Heart left ventricle (tissue), 16 donors: ENCODE measurements around the gene CCDC88A. TPM values are rescaled to one million over a fixed set of nuclear protein-coding genes. Genes with fewer than 3 reads are reported as not detected.

Experiments
- ATAC-seq, 4 donors: fragments of 200-7000 bp; cut with Tn5 transposase; one replicate each; pipeline ENCODE4 v1.9.1; 2020 to 2022; ENCODE audit warnings: moderate library complexity in 4 of 4, mild to moderate bottlenecking in 3 of 4, moderate number of reproducible peaks in 1 of 4
- DNase-seq, 5 donors: peaks; one replicate each; pipeline ENCODE4 v3.0.0-alpha.2; 2020
- H3K27ac ChIP-seq, 12 donors: fragments of 200-600 bp; sonication (generic) in 4 of 12; one replicate each; pipeline versions ENCODE4 v1.5.0 to v1.8.0; 2016 to 2022; ENCODE audit warnings: mild to moderate bottlenecking in 2 of 12
- H3K27me3 ChIP-seq, 9 donors: fragments of 200-600 bp; sonication (generic) in 2 of 9; one replicate each; pipeline versions ENCODE4 v1.5.1 to v1.8.0; 2016 to 2022; ENCODE audit warnings: mild to moderate bottlenecking in 3 of 9
- H3K36me3 ChIP-seq, 9 donors: fragments of 200-600 bp; sonication (generic) in 2 of 9; one replicate each; pipeline versions ENCODE4 v1.5.0 to v1.8.0; 2018 to 2022; ENCODE audit warnings: mild to moderate bottlenecking in 2 of 9
- H3K4me1 ChIP-seq, 12 donors: fragments of 200-600 bp; sonication (generic) in 4 of 12; one replicate each; pipeline versions ENCODE4 v1.5.0 to v1.8.0; 2016 to 2022; ENCODE audit warnings: mild to moderate bottlenecking in 3 of 12
- H3K4me3 ChIP-seq, 12 donors: fragments of 200-600 bp; sonication (generic) in 4 of 12; one replicate each; pipeline versions ENCODE4 v1.5.0 to v1.8.0; 2017 to 2022; ENCODE audit warnings: mild to moderate bottlenecking in 9 of 12, moderate library complexity in 4 of 12
- H3K9me3 ChIP-seq, 12 donors: fragments of 200-600 bp; sonication (generic) in 4 of 12; one replicate each; pipeline versions ENCODE4 v1.5.0 to v1.8.0; 2016 to 2022; ENCODE audit warnings: mild to moderate bottlenecking in 1 of 12
- POLR2A ChIP-seq, 2 donors: fragments of 450-650 bp; IDR thresholded peaks; one replicate each; pipeline ENCODE4 v1.6.1; 2017; ENCODE audit warnings: antibody characterized with exemption in 2 of 2, mild to moderate bottlenecking in 2 of 2, moderate library complexity in 2 of 2
- WGBS, 4 donors: extraction: QIAGEN DNeasy Blood & Tissue Kit in 2 of 4; methylation state at CpG; one replicate each; pipeline versions ENCODE4 v1.1.5 to v1.1.7; 2013 to 2018; 5-methylcytosine and 5-hydroxymethylcytosine counted together
- intact Hi-C, 10 donors: fragments of 100-400 bp; cut with DNase I; formaldehyde crosslinking; loops; one replicate each; pipeline versions ENCODE4 v1.11.1 to v1.14.2; 2022
- polyA plus RNA-seq, 2 donors: library from polyadenylated mRNA; stranded (reverse); fragments of 200-250 nt; gene quantifications; one replicate each; pipeline ENCODE4 v1.2.3, GENCODE V29; 2013
- total RNA-seq, 9 donors: library from RNA; depleted of rRNA in 2 of 9; stranded (reverse); fragments of >200 nt in 2 of 9; fragmentation: NEBNext Ultra II Directional in 3 of 9; extraction: Animal tissue kit (Norgen Biotek cat#: 25700) in 3 of 9; gene quantifications; one replicate each; pipeline versions ENCODE4 v1.1.0 to v1.2.4, GENCODE V29; 2016 to 2023
- TF ChIP-seq, protein P1 (sequence below), 12 donors: fragments of 200-600 bp; sonication (generic) in 4 of 12; IDR thresholded peaks; one replicate each; pipeline versions ENCODE4 v1.5.0 to v1.8.0; 2018 to 2022; ENCODE audit warnings: antibody characterized with exemption in 12 of 12, mild to moderate bottlenecking in 5 of 12
- donor health status: ischemic (EF 13 %, LVEDD 7.1; RV severe dilation, severe dysfunction).
- donor health status: healthy with polysubstance abuse.
- donor health status: DM: no; HTN: yes; CAD: no.
- donor health status: DM: no; HTN: no; CAD: no.
- donor health status: ischemic (EF 25% LVEDD 6.9; RV normal size, moderate dysfunction).
- donor health status: ischemic (EF 25% LVEDD 5.7; RV mildly dilated, moderate dysfunction).
- donor health status: healthy.
- donor health status: DM: yes; HTN: yes; CAD: no.
- donor health status: ischemic (EF 35%, LVEDD 5.7; RV mildly dilated, moderate dysfunction).
- donor health status: nonischemic (EF 11% LVEDD 7.7; RV severe dilation, severe dysfunction).
- donor health status: DM: yes; HTN: yes; CAD: no.
- donor health status: PGD.
- donor health status: ischemic (EF 29% LVEDD 5.4; RV normal size, mild dysfunction).
- donor health status: nonischemic (EF 23%, LVEDD 6.1; RV moderate dilation, normal function).

The CCDC88A gene
- total and polyA plus RNA-seq, 11 donors = 10.4 to 53.6 (median 24.4) TPM

GRCh38 chr2:55459714-55460274, 40.1 kb upstream of the CCDC88A start:
- Histone ChIP-seq H3K27ac (no peak overlapping the region), H3K36me3 (no peaks in the 10 kb centered on the region), H3K4me3 (no peak overlapping the region), H3K9me3 (no peaks in the 10 kb centered on the region), H3K27me3 (no peaks in the 10 kb centered on the region), H3K4me1 (no peaks in the 10 kb centered on the region)
- ATAC-seq (no peak), DNase-seq (no peak)
- TF ChIP-seq, protein P1, sequence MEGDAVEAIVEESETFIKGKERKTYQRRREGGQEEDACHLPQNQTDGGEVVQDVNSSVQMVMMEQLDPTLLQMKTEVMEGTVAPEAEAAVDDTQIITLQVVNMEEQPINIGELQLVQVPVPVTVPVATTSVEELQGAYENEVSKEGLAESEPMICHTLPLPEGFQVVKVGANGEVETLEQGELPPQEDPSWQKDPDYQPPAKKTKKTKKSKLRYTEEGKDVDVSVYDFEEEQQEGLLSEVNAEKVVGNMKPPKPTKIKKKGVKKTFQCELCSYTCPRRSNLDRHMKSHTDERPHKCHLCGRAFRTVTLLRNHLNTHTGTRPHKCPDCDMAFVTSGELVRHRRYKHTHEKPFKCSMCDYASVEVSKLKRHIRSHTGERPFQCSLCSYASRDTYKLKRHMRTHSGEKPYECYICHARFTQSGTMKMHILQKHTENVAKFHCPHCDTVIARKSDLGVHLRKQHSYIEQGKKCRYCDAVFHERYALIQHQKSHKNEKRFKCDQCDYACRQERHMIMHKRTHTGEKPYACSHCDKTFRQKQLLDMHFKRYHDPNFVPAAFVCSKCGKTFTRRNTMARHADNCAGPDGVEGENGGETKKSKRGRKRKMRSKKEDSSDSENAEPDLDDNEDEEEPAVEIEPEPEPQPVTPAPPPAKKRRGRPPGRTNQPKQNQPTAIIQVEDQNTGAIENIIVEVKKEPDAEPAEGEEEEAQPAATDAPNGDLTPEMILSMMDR (IDR thresholded peaks at IDR 0.05) = no peak
- TF ChIP-seq POLR2A (IDR thresholded peaks at IDR 0.05) = no peak
- intact Hi-C loops = no loop called here
- 81 to 91% (median 89%) methylated on average over 11 of the region's 11 CpGs for WGBS, 4 donors

DNA sequence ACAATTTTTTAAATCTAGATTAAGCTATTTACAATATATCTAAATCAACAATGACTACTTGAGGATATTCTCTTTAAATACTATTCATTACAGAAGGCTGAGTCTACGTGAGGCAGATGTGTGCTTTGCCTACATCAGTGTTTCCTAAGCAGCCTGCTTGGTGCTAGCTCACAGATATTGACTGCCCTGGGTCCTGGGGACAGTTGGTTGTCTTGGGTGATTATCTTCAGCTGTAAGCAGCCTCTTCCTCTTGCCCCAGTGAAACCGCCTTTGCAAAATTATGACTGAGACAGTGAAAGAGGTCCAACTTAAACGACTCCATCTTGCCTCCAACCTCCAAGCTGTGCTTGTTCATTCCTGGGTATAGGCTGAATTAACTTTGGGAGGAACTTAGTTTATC, 39.6 kb upstream of the CCDC88A start:
- no peak overlapping the region for H3K27ac ChIP-seq
- intact Hi-C loops = no loop called here
- no peaks in the 10 kb centered on the region for H3K4me1 ChIP-seq
- 67 to 81% (median 74%) methylated on average over 3 of the region's 3 CpGs for WGBS, 4 donors
- TF ChIP-seq, protein P1 (IDR thresholded peaks at IDR 0.05) = no peak
- TF ChIP-seq POLR2A (IDR thresholded peaks at IDR 0.05) = no peak
- no peak for ATAC-seq
- DNase-seq = no peak
- no peak overlapping the region for H3K4me3 ChIP-seq
- H3K27me3 ChIP-seq = no peaks in the 10 kb centered on the region
- no peaks in the 10 kb centered on the region for H3K9me3 ChIP-seq
- H3K36me3 ChIP-seq = no peaks in the 10 kb centered on the region

DNA sequence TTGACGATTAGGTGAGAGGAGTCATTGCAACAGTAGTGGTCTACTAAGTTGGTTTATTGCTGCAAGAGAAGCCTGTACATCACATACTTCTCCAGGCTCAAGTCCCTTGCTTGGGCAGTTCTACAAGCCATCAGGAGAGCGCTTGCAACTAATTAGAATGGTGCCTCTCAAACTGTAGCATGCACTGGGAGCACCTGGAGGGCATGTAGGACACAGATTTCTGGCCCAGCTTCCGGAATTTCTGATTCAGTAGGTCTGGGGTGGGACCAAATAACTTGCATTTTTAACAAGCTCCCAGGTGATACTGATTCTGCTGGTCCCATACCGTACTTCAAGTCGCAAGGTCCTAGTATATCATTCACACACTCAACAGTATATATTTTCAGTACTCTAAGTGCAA, 34.5 kb upstream of the CCDC88A start:
- TF ChIP-seq, protein P1 (IDR thresholded peaks at IDR 0.05) = no peak
- no peak for TF ChIP-seq POLR2A (IDR thresholded peaks at IDR 0.05)
- ATAC-seq (peak in 1 of 4 donors; percentile 14), DNase-seq (no peak)
- 87 to 90% (median 88%) methylated on average over 5 of the region's 5 CpGs for WGBS, 4 donors
- no peaks in the 10 kb centered on the region for H3K36me3 ChIP-seq
- H3K4me1 ChIP-seq = no peaks in the 10 kb centered on the region
- H3K4me3 ChIP-seq = no peak overlapping the region
- H3K27me3 ChIP-seq = no peaks in the 10 kb centered on the region
- intact Hi-C loops = no loop called here
- no peak overlapping the region for H3K27ac ChIP-seq
- no peaks in the 10 kb centered on the region for H3K9me3 ChIP-seq

- Histone ChIP-seq H3K27me3 (no peaks in the 10 kb centered on the region), H3K36me3 (no peaks in the 10 kb centered on the region), H3K27ac (no peak overlapping the region), H3K4me1 (no peaks in the 10 kb centered on the region), H3K9me3 (no peaks in the 10 kb centered on the region), H3K4me3 (no peak overlapping the region)
- TF ChIP-seq, protein P1 (IDR thresholded peaks at IDR 0.05) = no peak
- TF ChIP-seq POLR2A (IDR thresholded peaks at IDR 0.05) = no peak
- intact Hi-C loops = no loop called here
- no peak for DNase-seq
- ATAC-seq = no peak
- WGBS, 4 donors = 88 to 94% (median 89%) methylated on average over 2 of the region's 2 CpGs
Observed at GRCh38 chr2:55452879-55453278, 33.2 kb upstream of the CCDC88A start.
